Measurements from ENCODE around the gene PHLDB2. TPM values are rescaled to one million over a fixed set of nuclear protein-coding genes. Genes with fewer than 3 reads are reported as not detected.
A peak's percentile ranks its signal among the peaks of the same experiment; 100 is the strongest.

PHLDB2 gene
- total RNA-seq, 2 experiments from 2014 or later, result 2.5 to 4.1 TPM

- ATAC-seq, result no peak
- POLR2A ChIA-PET, result interaction anchor here (1.1 kb wide), 1 partner anchor 25 kb away, joined by 6 read pairs; the partner anchor contains the start of gene ABHD10
- DNase-seq, result no peak
- Mint-ChIP-seq H3K9me3 (ENCODE audit: insufficient read depth) (no peaks in the 10 kb centered on the region), H3K4me3 (no peak overlapping the region), H3K27me3 (ENCODE audit: low read depth) (no peaks in the 10 kb centered on the region), H3K4me1 (ENCODE audit: low read depth) (peaks cover 29% of the 10 kb centered on the region), H3K27ac (no peak overlapping the region), H3K36me3 (ENCODE audit: low read depth) (no peaks in the 10 kb centered on the region)
- CTCF ChIA-PET, result interaction anchor here (1.2 to 20.7 kb wide), 4 partner anchors 9 to 39 kb away, joined by 3 to 351 read pairs (median 44); no protein-coding TSS in a partner anchor
Observed at GRCh38 chr3:112004187-112004586, 145.1 kb downstream of the PHLDB2 start.

GRCh38 chr3:112004669-112005068 lies 145.6 kb downstream of the PHLDB2 start:
- ChIA-PET CTCF (interaction anchor here (2.2 to 20.7 kb wide), 3 partner anchors 10 to 39 kb away, joined by 8 to 351 read pairs (median 81); no protein-coding TSS in a partner anchor), POLR2A (no interaction called here)
- no peaks in the 10 kb centered on the region for H3K27me3 Mint-ChIP-seq (ENCODE audit: low read depth)
- no peak overlapping the region for H3K27ac Mint-ChIP-seq
- DNase-seq, result no peak
- no peak overlapping the region for H3K4me3 Mint-ChIP-seq
- H3K4me1 Mint-ChIP-seq (ENCODE audit: low read depth), result peaks cover 24% of the 10 kb centered on the region
- ATAC-seq, result no peak
- H3K36me3 Mint-ChIP-seq (ENCODE audit: low read depth), result no peaks in the 10 kb centered on the region
- no peaks in the 10 kb centered on the region for H3K9me3 Mint-ChIP-seq (ENCODE audit: insufficient read depth)

GRCh38 chr3:112005091-112005672 lies 146.1 kb downstream of the PHLDB2 start:
- ATAC-seq, result no peak
- Mint-ChIP-seq H3K27ac (no peak overlapping the region), H3K4me3 (no peak overlapping the region), H3K9me3 (ENCODE audit: insufficient read depth) (no peaks in the 10 kb centered on the region), H3K27me3 (ENCODE audit: low read depth) (no peaks in the 10 kb centered on the region), H3K4me1 (ENCODE audit: low read depth) (peaks cover 22% of the 10 kb centered on the region), H3K36me3 (ENCODE audit: low read depth) (no peaks in the 10 kb centered on the region)
- ChIA-PET POLR2A (no interaction called here), CTCF (interaction anchor here (2.2 to 20.7 kb wide), 3 partner anchors 9 to 38 kb away, joined by 8 to 351 read pairs (median 81); no protein-coding TSS in a partner anchor)
- no peak for DNase-seq

- Mint-ChIP-seq H3K36me3 (ENCODE audit: low read depth) (no peaks in the 10 kb centered on the region), H3K4me3 (no peak overlapping the region), H3K27me3 (ENCODE audit: low read depth) (no peaks in the 10 kb centered on the region), H3K4me1 (ENCODE audit: low read depth) (peaks cover 18% of the 10 kb centered on the region), H3K27ac (no peak overlapping the region), H3K9me3 (ENCODE audit: insufficient read depth) (no peaks in the 10 kb centered on the region)
- POLR2A ChIA-PET, result no interaction called here
- DNase-seq, result no peak
- CTCF ChIA-PET, result interaction anchor here (1.2 to 2.7 kb wide), 6 partner anchors 9 to 290 kb away, joined by 3 to 14 read pairs (median 6); no protein-coding TSS in a partner anchor
- ATAC-seq, result no peak
Observed at GRCh38 chr3:112007633-112008032, 148.6 kb downstream of the PHLDB2 start.

- Mint-ChIP-seq H3K27ac (no peak overlapping the region), H3K36me3 (ENCODE audit: low read depth) (no peaks in the 10 kb centered on the region), H3K4me3 (no peak overlapping the region), H3K9me3 (ENCODE audit: insufficient read depth) (no peaks in the 10 kb centered on the region), H3K4me1 (ENCODE audit: low read depth) (peaks cover 13% of the 10 kb centered on the region), H3K27me3 (ENCODE audit: low read depth) (no peaks in the 10 kb centered on the region)
- DNase-seq (peak; percentile 14), ATAC-seq (no peak)
- POLR2A ChIA-PET, result no interaction called here
- CTCF ChIA-PET, result interaction anchor here (0.7 to 9.8 kb wide), 2 partner anchors 15 to 34 kb away, joined by 3 to 351 read pairs; partner anchors contain the start of gene TAGLN3
Observed at GRCh38 chr3:112009670-112010069, 150.6 kb downstream of the PHLDB2 start.

- CTCF ChIA-PET, result interaction anchor here (9.8 kb wide), 1 partner anchor 16 kb away, joined by 351 read pairs; the partner anchor contains the start of gene TAGLN3
- POLR2A ChIA-PET, result no interaction called here
- Mint-ChIP-seq H3K27me3 (ENCODE audit: low read depth) (no peaks in the 10 kb centered on the region), H3K27ac (no peak overlapping the region), H3K36me3 (ENCODE audit: low read depth) (no peaks in the 10 kb centered on the region), H3K9me3 (ENCODE audit: insufficient read depth) (no peaks in the 10 kb centered on the region), H3K4me3 (no peak overlapping the region), H3K4me1 (ENCODE audit: low read depth) (peaks cover 13% of the 10 kb centered on the region)
- ATAC-seq, result no peak
- peak; percentile 9 for DNase-seq
Observed at GRCh38 chr3:112010636-112011035, 151.6 kb downstream of the PHLDB2 start.

- Mint-ChIP-seq H3K4me1 (ENCODE audit: low read depth) (peaks cover 13% of the 10 kb centered on the region), H3K27me3 (ENCODE audit: low read depth) (no peaks in the 10 kb centered on the region), H3K27ac (no peak overlapping the region), H3K4me3 (no peak overlapping the region), H3K9me3 (ENCODE audit: insufficient read depth) (no peaks in the 10 kb centered on the region), H3K36me3 (ENCODE audit: low read depth) (no peaks in the 10 kb centered on the region)
- ChIA-PET POLR2A (interaction anchor here (0.5 kb wide), 1 partner anchor 116 kb away, joined by 3 read pairs; no protein-coding TSS in a partner anchor), CTCF (interaction anchor here (3.1 to 9.8 kb wide), 2 partner anchors 17 to 44 kb away, joined by 40 to 351 read pairs; partner anchors contain the start of gene TAGLN3)
- DNase-seq (peak; percentile 10), ATAC-seq (no peak)
Observed at GRCh38 chr3:112011376-112011940, 152.4 kb downstream of the PHLDB2 start.

GRCh38 chr3:112012205-112012992 lies 153.3 kb downstream of the PHLDB2 start:
- DNase-seq (no peak), ATAC-seq (no peak)
- Mint-ChIP-seq H3K4me3 (no peak overlapping the region), H3K36me3 (ENCODE audit: low read depth) (no peaks in the 10 kb centered on the region), H3K4me1 (ENCODE audit: low read depth) (peaks cover 13% of the 10 kb centered on the region), H3K27ac (peak overlapping the region; percentile 53), H3K9me3 (ENCODE audit: insufficient read depth) (no peaks in the 10 kb centered on the region), H3K27me3 (ENCODE audit: low read depth) (no peaks in the 10 kb centered on the region)
- ChIA-PET CTCF (interaction anchor here (0.7 to 9.8 kb wide), 26 partner anchors 12 to 344 kb away, joined by 3 to 351 read pairs (median 8); partner anchors contain the start of genes ABHD10, PHLDB2, TAGLN3 and TMPRSS7), POLR2A (interaction anchor here (1.0 to 1.8 kb wide), 2 partner anchors 23 to 33 kb away, joined by 3 to 9 read pairs; partner anchors contain the start of gene ABHD10)

- Mint-ChIP-seq H3K9me3 (ENCODE audit: insufficient read depth) (no peaks in the 10 kb centered on the region), H3K36me3 (ENCODE audit: low read depth) (no peaks in the 10 kb centered on the region), H3K27ac (peak overlapping the region; percentile 53), H3K4me3 (no peak overlapping the region), H3K27me3 (ENCODE audit: low read depth) (no peaks in the 10 kb centered on the region), H3K4me1 (ENCODE audit: low read depth) (peaks cover 13% of the 10 kb centered on the region)
- ChIA-PET CTCF (interaction anchor here (0.6 to 9.8 kb wide), 53 partner anchors 9 to 403 kb away, joined by 3 to 351 read pairs (median 4); partner anchors contain the start of genes ABHD10, PHLDB2, TAGLN3 and TMPRSS7), POLR2A (interaction anchor here (1.0 to 1.8 kb wide), 2 partner anchors 24 to 34 kb away, joined by 3 to 9 read pairs; partner anchors contain the start of gene ABHD10)
- DNase-seq (peak; percentile 74), ATAC-seq (peak; percentile 88)
Observed at GRCh38 chr3:112013058-112013783, 154.2 kb downstream of the PHLDB2 start.

GRCh38 chr3:112013784-112014143 lies 154.7 kb downstream of the PHLDB2 start:
- H3K27ac Mint-ChIP-seq, result no peak overlapping the region
- peaks cover 13% of the 10 kb centered on the region for H3K4me1 Mint-ChIP-seq (ENCODE audit: low read depth)
- H3K4me3 Mint-ChIP-seq, result no peak overlapping the region
- CTCF ChIA-PET, result interaction anchor here (0.6 to 9.8 kb wide), 50 partner anchors 9 to 404 kb away, joined by 3 to 351 read pairs (median 5); partner anchors contain the start of genes ABHD10, PHLDB2, TAGLN3 and TMPRSS7
- no peak for ATAC-seq
- H3K9me3 Mint-ChIP-seq (ENCODE audit: insufficient read depth), result no peaks in the 10 kb centered on the region
- POLR2A ChIA-PET, result interaction anchor here (1.8 kb wide), 1 partner anchor 35 kb away, joined by 9 read pairs; the partner anchor contains the start of gene ABHD10
- no peak for DNase-seq
- no peaks in the 10 kb centered on the region for H3K27me3 Mint-ChIP-seq (ENCODE audit: low read depth)
- H3K36me3 Mint-ChIP-seq (ENCODE audit: low read depth), result no peaks in the 10 kb centered on the region

- DNase-seq (no peak), ATAC-seq (no peak)
- ChIA-PET POLR2A (no interaction called here), CTCF (interaction anchor here (0.9 to 9.8 kb wide), 6 partner anchors 10 to 301 kb away, joined by 3 to 351 read pairs (median 16); partner anchors contain the start of genes ABHD10 and TAGLN3)
- Mint-ChIP-seq H3K36me3 (ENCODE audit: low read depth) (no peaks in the 10 kb centered on the region), H3K4me1 (ENCODE audit: low read depth) (peaks cover 13% of the 10 kb centered on the region), H3K27ac (no peak overlapping the region), H3K9me3 (ENCODE audit: insufficient read depth) (no peaks in the 10 kb centered on the region), H3K27me3 (ENCODE audit: low read depth) (no peaks in the 10 kb centered on the region), H3K4me3 (no peak overlapping the region)
Observed at GRCh38 chr3:112017091-112017490, 158.0 kb downstream of the PHLDB2 start.
